GM23248 (cell line): ENCODE results near the gene UBE2F. TPM values are rescaled to one million over a fixed set of nuclear protein-coding genes. Genes with fewer than 3 reads are reported as not detected.
A peak's percentile ranks its signal among the peaks of the same experiment; 100 is the strongest.

Source experiments
- DNase-seq: peaks from one replicate; pipeline ENCODE4 v3.0.0-alpha.2; 2015
- H2AFZ ChIP-seq: fragments of 200-600 bp; sonication (generic); 2 replicates; pipeline ENCODE4 v1.6.1; 2016; ENCODE audit warnings: antibody characterized with exemption
- H3F3A ChIP-seq: fragments of 200-600 bp; sonication (generic); 2 replicates; pipeline ENCODE4 v1.6.1; 2016; ENCODE audit warnings: mild to moderate bottlenecking, antibody characterized with exemption, mixed run types; ENCODE audit not compliant: insufficient read depth
- H3K27ac ChIP-seq: fragments of 200-600 bp; sonication (generic); 2 replicates; pipeline ENCODE4 v1.5.1; 2016; ENCODE audit warnings: mild to moderate bottlenecking
- H3K27me3 ChIP-seq: fragments of 200-600 bp; sonication (generic); replicated peaks from 2 replicates; pipeline ENCODE4 v1.6.1; 2016; ENCODE audit warnings: mild to moderate bottlenecking; ENCODE audit not compliant: insufficient read depth
- H3K36me3 ChIP-seq: fragments of 200-600 bp; sonication (generic); 2 replicates; pipeline ENCODE4 v1.6.1; 2016; ENCODE audit warnings: low read depth, mild to moderate bottlenecking
- H3K4me1 ChIP-seq: fragments of 200-600 bp; sonication (generic); 2 replicates; pipeline ENCODE4 v1.6.1; 2016; ENCODE audit warnings: mild to moderate bottlenecking; ENCODE audit not compliant: insufficient read depth
- H3K4me2 ChIP-seq: fragments of 200-600 bp; sonication (generic); one replicate; pipeline ENCODE4 v1.6.1; 2016; ENCODE audit warnings: mild to moderate bottlenecking; ENCODE audit not compliant: unreplicated experiment
- H3K4me3 ChIP-seq: fragments of 200-600 bp; sonication (generic); 2 replicates; pipeline ENCODE4 v1.5.1; 2016; ENCODE audit warnings: mild to moderate bottlenecking
- H3K79me2 ChIP-seq: fragments of 200-600 bp; sonication (generic); 2 replicates; pipeline ENCODE4 v1.6.1; 2016; ENCODE audit warnings: mild to moderate bottlenecking; ENCODE audit not compliant: insufficient read depth
- H3K9ac ChIP-seq: fragments of 200-600 bp; sonication (generic); 2 replicates; pipeline ENCODE4 v1.6.1; 2016; ENCODE audit warnings: mild to moderate bottlenecking
- H3K9me2 ChIP-seq: fragments of 200-600 bp; sonication (generic); 2 replicates; pipeline ENCODE4 v1.6.1; 2016; ENCODE audit warnings: mixed run types, mild to moderate bottlenecking, moderate library complexity; ENCODE audit not compliant: insufficient read depth
- H3K9me3 ChIP-seq: fragments of 200-600 bp; sonication (generic); one replicate; pipeline ENCODE4 v1.6.1; 2017; ENCODE audit warnings: low read depth
- H4K20me1 ChIP-seq: fragments of 200-600 bp; sonication (generic); 2 replicates; pipeline ENCODE4 v1.6.0; 2016; ENCODE audit not compliant: insufficient read depth
- EZH2 ChIP-seq: fragments of 200-600 bp; sonication (generic); IDR thresholded peaks from 2 replicates; pipeline ENCODE4 v1.6.1; 2018; ENCODE audit warnings: antibody characterized with exemption, mild to moderate bottlenecking; ENCODE audit not compliant: insufficient read depth, poor library complexity, severe bottlenecking
- EZH2phosphoT487 ChIP-seq: fragments of 200-600 bp; sonication (generic); IDR thresholded peaks from 2 replicates; pipeline ENCODE4 v1.6.1; 2018; ENCODE audit warnings: antibody characterized with exemption, moderate library complexity, mild to moderate bottlenecking, low read depth; ENCODE audit not compliant: insufficient read depth
- WGBS, 2 experiments: methylation state at CpG; one replicate each; pipeline ENCODE4 v1.1.6; 2015 to 2017; ENCODE audit warnings: low lambda C conversion rate in 2 of 2, low coverage in 1 of 2; ENCODE audit errors: missing lambda C conversion rate in 2 of 2; 5-methylcytosine and 5-hydroxymethylcytosine counted together
- in situ Hi-C: fragments of 300-500 bp; cut with MboI; formaldehyde crosslinking; loops from 2 replicates; pipeline ENCODE4 v1.15.0; 2020
- polyA plus RNA-seq: library from polyadenylated mRNA; unstranded; fragments of >200 nt; fragmentation: Nextera tagmentation; extraction: Ambion mirVana; gene quantifications from 2 replicates; pipeline ENCODE4 v1.2.1, GENCODE V29; 2016
- total RNA-seq: library from RNA; depleted of rRNA; stranded (reverse); fragments of >200 nt; shearing (Covaris generic); gene quantifications from 2 replicates; pipeline ENCODE4 v1.2.3, GENCODE V29; 2014

Gene UBE2F
- total and polyA plus RNA-seq, 2 experiments from 2014 or later = 88.7 to 129 TPM

- no peak overlapping the region for H3K9ac ChIP-seq
- H3K27me3 ChIP-seq = no peaks in the 10 kb centered on the region
- H4K20me1 ChIP-seq = peaks cover 15% of the 10 kb centered on the region; the same call in 1 of the 2 replicates
- no peak for DNase-seq
- no peak overlapping the region for H3K4me2 ChIP-seq
- no peak overlapping the region for H3K27ac ChIP-seq
- peaks cover 5% of the 10 kb centered on the region; the same call in 1 of the 2 replicates for H3K36me3 ChIP-seq
- TF ChIP-seq EZH2phosphoT487 = no peak
- no peak overlapping the region for H2AFZ ChIP-seq
- no peak overlapping the region for H3K4me3 ChIP-seq
- no peaks in the 10 kb centered on the region for H3K9me3 ChIP-seq
- in situ Hi-C loops = no loop called here
- H3K79me2 ChIP-seq = peaks cover 96% of the 10 kb centered on the region
- peaks cover 18% of the 10 kb centered on the region for H3F3A ChIP-seq
- WGBS, 2 experiments = 94 to 97% methylated on average over 10 of the region's 10 CpGs
- H3K4me1 ChIP-seq = peaks cover 12% of the 10 kb centered on the region
- H3K9me2 ChIP-seq = no peaks in the 10 kb centered on the region
These were observed 6.1 kb downstream of the UBE2F start for GRCh38 chr2:237972936-237973335.

DNA sequence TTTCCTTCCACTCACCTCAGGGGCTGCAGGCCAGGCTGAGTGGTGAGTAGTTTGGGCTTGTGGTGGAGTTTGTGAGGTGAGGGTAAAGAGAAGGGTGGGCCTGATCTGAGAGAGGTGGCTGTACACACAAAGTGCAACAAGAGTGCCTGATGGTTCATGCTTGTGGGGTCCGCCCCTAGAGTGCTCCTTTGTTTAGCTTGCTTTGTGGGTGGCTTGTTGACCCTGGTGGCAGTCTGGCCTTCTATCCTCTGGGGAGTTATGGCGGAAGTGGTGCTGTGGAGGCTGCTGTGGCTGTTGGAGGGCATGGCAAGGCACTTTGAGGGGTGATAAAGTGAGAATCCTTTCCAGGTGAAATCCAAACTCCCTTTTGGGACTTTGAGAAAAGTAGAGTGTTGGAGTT lies 10.6 kb downstream of the UBE2F start:
- 97 to 100% methylated on average over 2 of the region's 2 CpGs for WGBS, 2 experiments
- Histone ChIP-seq H3F3A (no peaks in the 10 kb centered on the region), H3K9me2 (no peaks in the 10 kb centered on the region), H3K9me3 (no peaks in the 10 kb centered on the region), H3K4me3 (no peak overlapping the region), H3K9ac (no peak overlapping the region), H2AFZ (no peak overlapping the region), H3K4me1 (no peaks in the 10 kb centered on the region), H3K4me2 (no peak overlapping the region), H3K27ac (no peak overlapping the region), H4K20me1 (no peaks in the 10 kb centered on the region), H3K27me3 (no peaks in the 10 kb centered on the region), H3K36me3 (peaks cover 5% of the 10 kb centered on the region; the same call in 1 of the 2 replicates), H3K79me2 (peaks cover 98% of the 10 kb centered on the region)
- no peak for DNase-seq
- no peak for TF ChIP-seq EZH2
- in situ Hi-C loops = no loop called here

DNA sequence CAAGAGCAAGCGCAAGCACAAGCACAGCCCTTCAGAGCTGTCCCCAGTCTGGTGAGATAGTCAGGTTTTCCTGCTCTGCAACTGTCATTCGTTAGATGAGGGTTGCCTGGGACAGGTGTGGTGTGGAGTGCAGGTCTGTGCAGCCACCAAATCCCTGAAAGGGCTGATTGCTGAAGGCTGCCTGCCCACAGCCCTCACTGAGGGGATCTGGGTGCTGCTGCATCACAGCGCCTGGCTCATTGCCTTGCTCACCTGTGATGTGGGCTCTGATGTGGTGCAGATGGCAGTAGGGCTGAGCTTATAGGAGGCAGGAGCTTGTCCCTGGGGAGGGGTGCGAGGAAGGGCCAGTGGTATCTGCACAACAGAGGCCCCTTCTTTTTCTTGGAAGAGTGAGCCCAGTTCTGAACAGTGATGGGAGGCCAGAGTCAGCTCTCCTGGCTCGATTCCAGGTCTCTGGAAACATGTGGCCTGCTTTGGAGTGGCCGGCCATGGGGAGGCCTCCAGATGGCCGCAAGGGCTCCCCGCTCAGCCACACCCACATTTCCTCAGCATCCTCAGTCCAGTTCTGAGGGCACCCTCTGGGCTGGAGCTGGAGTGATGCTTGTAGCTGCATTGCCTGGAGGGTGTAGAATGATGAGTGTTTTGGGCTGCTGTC lies 11.4 kb downstream of the UBE2F start:
- Histone ChIP-seq H4K20me1 (no peaks in the 10 kb centered on the region), H3K27ac (no peak overlapping the region), H3K27me3 (no peaks in the 10 kb centered on the region), H3K9me3 (no peaks in the 10 kb centered on the region), H3K4me1 (no peaks in the 10 kb centered on the region), H2AFZ (no peak overlapping the region), H3K36me3 (peaks cover 5% of the 10 kb centered on the region; the same call in 1 of the 2 replicates), H3K4me3 (no peak overlapping the region), H3K9ac (no peak overlapping the region), H3K79me2 (peaks cover 98% of the 10 kb centered on the region), H3K9me2 (no peaks in the 10 kb centered on the region), H3K4me2 (no peak overlapping the region), H3F3A (no peaks in the 10 kb centered on the region)
- TF ChIP-seq EZH2phosphoT487 (no peak), EZH2 (no peak)
- in situ Hi-C loops = no loop called here
- DNase-seq = peak; percentile 46
- WGBS, 2 experiments = 53 to 60% methylated on average over 8 of the region's 8 CpGs

DNA sequence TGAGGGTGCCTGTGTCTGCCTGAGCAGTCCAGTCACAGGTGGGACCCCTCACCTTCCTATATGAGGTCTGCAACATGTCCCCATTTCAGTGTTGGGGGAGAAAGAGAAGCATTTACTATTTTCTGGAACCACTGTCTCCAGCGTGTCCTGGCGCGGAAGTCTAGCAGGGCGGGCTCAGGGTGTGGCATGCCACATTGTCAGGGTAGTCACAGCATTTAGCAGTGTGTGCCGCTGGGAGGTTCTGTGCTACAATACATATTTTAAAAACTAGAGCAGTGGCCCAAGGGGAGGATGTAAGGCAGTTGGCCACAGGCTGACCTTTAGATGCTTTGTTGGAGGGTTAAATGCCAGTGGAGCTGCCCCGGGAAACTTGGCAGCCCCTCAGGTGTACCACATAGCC lies 12.5 kb downstream of the UBE2F start:
- WGBS, 2 experiments = 80 to 83% methylated on average over 6 of the region's 6 CpGs
- peaks cover 99% of the 10 kb centered on the region for H3K79me2 ChIP-seq
- in situ Hi-C loops = no loop called here
- no peak overlapping the region for H3K9ac ChIP-seq
- H3K36me3 ChIP-seq = no peaks in the 10 kb centered on the region; the same call in 1 of the 2 replicates
- no peak overlapping the region for H2AFZ ChIP-seq
- H4K20me1 ChIP-seq = no peaks in the 10 kb centered on the region
- no peaks in the 10 kb centered on the region for H3F3A ChIP-seq
- H3K4me3 ChIP-seq = no peak overlapping the region
- no peak overlapping the region for H3K27ac ChIP-seq
- no peak for DNase-seq
- H3K4me2 ChIP-seq = no peak overlapping the region
- no peaks in the 10 kb centered on the region for H3K4me1 ChIP-seq
- H3K9me2 ChIP-seq = no peaks in the 10 kb centered on the region
- TF ChIP-seq EZH2 (no peak), EZH2phosphoT487 (no peak)
- no peaks in the 10 kb centered on the region for H3K9me3 ChIP-seq
- no peaks in the 10 kb centered on the region for H3K27me3 ChIP-seq

GRCh38 chr2:237980087-237980486 lies 13.3 kb downstream of the UBE2F start:
- no peak for DNase-seq
- H3K9ac ChIP-seq = no peak overlapping the region

More at GRCh38 chr2:237980087-237980486, 13.3 kb downstream of the UBE2F start:
- H3K27ac ChIP-seq = no peak overlapping the region
- H3K4me1 ChIP-seq = no peaks in the 10 kb centered on the region
- H3F3A ChIP-seq = no peaks in the 10 kb centered on the region
- TF ChIP-seq EZH2phosphoT487 (no peak), EZH2 (no peak)
- no peaks in the 10 kb centered on the region for H3K9me2 ChIP-seq
- no peak overlapping the region for H2AFZ ChIP-seq
- H4K20me1 ChIP-seq = 0 out of 2 replicates have a peak, but pooled peaks cover 7% of the 10 kb centered on the region
- no peak overlapping the region for H3K4me3 ChIP-seq
- H3K9me3 ChIP-seq = no peaks in the 10 kb centered on the region
- WGBS, 2 experiments = 39 to 55% methylated on average over 1 of the region's 1 CpG
- H3K79me2 ChIP-seq = peaks cover 99% of the 10 kb centered on the region
- in situ Hi-C loops = no loop called here
- H3K4me2 ChIP-seq = no peak overlapping the region
- H3K36me3 ChIP-seq = no peaks in the 10 kb centered on the region; the same call in 1 of the 2 replicates
- no peaks in the 10 kb centered on the region for H3K27me3 ChIP-seq
